NOMO-1 treated with DMSO at 0.1 percent for 48 hours (cell line): ENCODE results near the gene RTN4RL1.
A peak's percentile ranks its signal among the peaks of the same experiment; 100 is the strongest.

Source experiments
- DNase-seq: peaks from one replicate; lab custom pipeline; 2025; ENCODE audit not compliant: unreplicated experiment; lab: John Stamatoyannopoulos, UW

The RTN4RL1 gene

GRCh38 chr17:2025220-2025621, at the start of gene RTN4RL1:
RTN4RL1 (minus strand) TSS chr17:2025334; CDS start chr17:2024865, 469 bp downstream.
- DNase-seq = peak; percentile 60

GRCh38 chr17:2074919-2075318, 49.8 kb upstream of the RTN4RL1 start:
- DNase-seq = no peak

GRCh38 chr17:2071455-2072281, 46.5 kb upstream of the RTN4RL1 start:
- no peak for DNase-seq

GRCh38 chr17:2071024-2071385, 45.9 kb upstream of the RTN4RL1 start:
- no peak for DNase-seq

GRCh38 chr17:2070241-2071023, 45.3 kb upstream of the RTN4RL1 start:
- DNase-seq = no peak

- no peak for DNase-seq
Observed at GRCh38 chr17:2068519-2069051, 43.5 kb upstream of the RTN4RL1 start.

- no peak for DNase-seq
Observed at GRCh38 chr17:2068031-2068518, 42.9 kb upstream of the RTN4RL1 start.

GRCh38 chr17:2067608-2068024, 42.5 kb upstream of the RTN4RL1 start:
- no peak for DNase-seq

GRCh38 chr17:2067048-2067561, 42.0 kb upstream of the RTN4RL1 start:
- DNase-seq = no peak

GRCh38 chr17:2065949-2066400, 40.8 kb upstream of the RTN4RL1 start:
- no peak for DNase-seq

- peak; percentile 26 for DNase-seq
Observed at GRCh38 chr17:2064980-2065785, 40.0 kb upstream of the RTN4RL1 start.

- no peak for DNase-seq
Observed at GRCh38 chr17:2064520-2064971, 39.4 kb upstream of the RTN4RL1 start.

GRCh38 chr17:2064147-2064489, 39.0 kb upstream of the RTN4RL1 start:
- no peak for DNase-seq

- DNase-seq = no peak
Observed at GRCh38 chr17:2063261-2064146, 38.4 kb upstream of the RTN4RL1 start.

- DNase-seq = no peak
Observed at GRCh38 chr17:2062571-2063183, 37.5 kb upstream of the RTN4RL1 start.

- no peak for DNase-seq
Observed at GRCh38 chr17:2061441-2061958, 36.4 kb upstream of the RTN4RL1 start.

- DNase-seq = no peak
Observed at GRCh38 chr17:2060681-2061440, 35.7 kb upstream of the RTN4RL1 start.

- DNase-seq = no peak
Observed at GRCh38 chr17:2060385-2060658, 35.2 kb upstream of the RTN4RL1 start.
